HepG2 (cell line): Measurements from ENCODE around the gene H1-8. TPM values are rescaled to one million over a fixed set of nuclear protein-coding genes. Genes with fewer than 3 reads are reported as not detected.
A peak's percentile ranks its signal among the peaks of the same experiment; 100 is the strongest.

Source experiments
- ATAC-seq: fragments of 200-7000 bp; cut with Tn5 transposase; 3 replicates; pipeline ENCODE4 v1.9.1; 2020; ENCODE audit warnings: mild to moderate bottlenecking, moderate library complexity
- BruUV-seq: library from RNA; stranded (reverse); fragments of 400-500 nt; replicated peaks from 2 replicates; lab custom pipeline; 2021; lab: Mats Ljungman, UMichigan
- CTCF ChIA-PET: fragments of 300-600 bp; formaldehyde crosslinking; extraction: SDS; loops from one replicate; lab custom pipeline; 2021; ENCODE audit warnings: low total read pairs, inconsistent platforms, low intra/inter-chr PET ratio; lab: Yijun Ruan, JAX
- POLR2A ChIA-PET: fragments of 350-600 bp; sonication (Branson Sonifier 250); formaldehyde crosslinking; loops from one replicate; lab custom pipeline; 2020; ENCODE audit warnings: antibody characterized with exemption, inconsistent platforms; lab: Yijun Ruan, JAX
- DNase-seq: peaks from one replicate; pipeline ENCODE4 v3.0.0-alpha.2; 2015; ENCODE audit warnings: low spot score
- FAIRE-seq: peaks from 3 replicates; lab custom pipeline; 2011; peaks lifted over from hg19 to GRCh38; lab: Jason Lieb, UNC
- H2AFZ ChIP-seq: one replicate; pipeline ENCODE4 v1.6.1; 2011; ENCODE audit warnings: low read length, inconsistent platforms
- H3K27ac ChIP-seq: fragments of 300-600 bp; 3 replicates; pipeline ENCODE4 v1.8.0; 2011; ENCODE audit warnings: mixed run types, mild to moderate bottlenecking, mixed read lengths, low read length, inconsistent platforms; ENCODE audit not compliant: insufficient read depth; ENCODE audit errors: extremely low read length
- H3K27me3 ChIP-seq, 2 experiments: fragments of 200-600 bp in 1 of 2; 2 replicates in 1 of 2; 3 replicates in 1 of 2; pipeline versions ENCODE4 v1.6.0 to v1.8.0; 2011; ENCODE audit warnings: low read length in 2 of 2, mild to moderate bottlenecking in 2 of 2, moderate library complexity in 2 of 2, inconsistent platforms in 1 of 2; ENCODE audit not compliant: insufficient read depth in 2 of 2, control insufficient read depth in 1 of 2
- H3K36me3 ChIP-seq, 2 experiments: fragments of 200-600 bp in 1 of 2; replicated peaks in 1 of 2; 2 replicates in 1 of 2; 3 replicates in 1 of 2; pipeline versions ENCODE4 v1.5.1 to v1.8.0; 2011; ENCODE audit warnings: low read length in 2 of 2, inconsistent platforms in 1 of 2; ENCODE audit not compliant: insufficient read depth in 2 of 2, control insufficient read depth in 1 of 2
- H3K4me1 ChIP-seq: 2 replicates; pipeline ENCODE4 v1.5.1; 2012; ENCODE audit warnings: low read length, inconsistent platforms; ENCODE audit not compliant: insufficient read depth
- H3K4me2 ChIP-seq: 2 replicates; pipeline ENCODE4 v1.6.0; 2011; ENCODE audit warnings: low read depth, low read length, inconsistent platforms
- H3K4me3 ChIP-seq, 3 experiments: fragments of 200-600 bp in 1 of 3; sonication (generic), shearing (Covaris generic) in 1 of 3; replicated peaks in 1 of 3; 2 replicates each; pipeline ENCODE4 v1.5.1; 2011 to 2016; ENCODE audit warnings: low read length in 3 of 3, inconsistent platforms in 2 of 3, low read depth in 2 of 3, mild to moderate bottlenecking in 2 of 3, control low read depth in 1 of 3, mixed read lengths in 1 of 3; ENCODE audit not compliant: insufficient read depth in 1 of 3
- H3K79me2 ChIP-seq: one replicate; pipeline ENCODE4 v1.6.1; 2011; ENCODE audit warnings: low read length, inconsistent platforms; ENCODE audit not compliant: insufficient read depth
- H3K9ac ChIP-seq: 2 replicates; pipeline ENCODE4 v1.6.0; 2011; ENCODE audit warnings: mild to moderate bottlenecking, low read depth, low read length, inconsistent platforms; ENCODE audit not compliant: insufficient read depth
- H3K9me3 ChIP-seq: 2 replicates; pipeline ENCODE4 v1.5.1; 2012; ENCODE audit warnings: mild to moderate bottlenecking, low read length
- H4K20me1 ChIP-seq: 2 replicates; pipeline ENCODE4 v1.6.0; 2011; ENCODE audit warnings: inconsistent platforms, mild to moderate bottlenecking, low read length, moderate library complexity; ENCODE audit not compliant: insufficient read depth
- SAP130 ChIP-seq: IDR thresholded peaks from 2 replicates; pipeline ENCODE4 v1.6.1; 2016; ENCODE audit warnings: low read depth
- SCMH1 ChIP-seq: sonication (generic); formaldehyde crosslinking; IDR thresholded peaks from 2 replicates; pipeline ENCODE4 v1.9.0; 2021; ENCODE audit warnings: missing genetic modification reagents, mild to moderate bottlenecking, borderline replicate concordance
- ZMYM2 ChIP-seq: sonication (generic); formaldehyde crosslinking; IDR thresholded peaks from 2 replicates; pipeline ENCODE4 v1.8.0; 2022; ENCODE audit warnings: mild to moderate bottlenecking, missing genetic modification reagents
- ZNF143 ChIP-seq: sonication (generic); formaldehyde crosslinking; IDR thresholded peaks from 2 replicates; pipeline ENCODE4 v1.4.0; 2020; ENCODE audit warnings: missing genetic modification reagents
- ZNF234 ChIP-seq: sonication (generic); formaldehyde crosslinking; conservative IDR thresholded peaks from 2 replicates; pipeline ENCODE4 v1.5.1; 2020; ENCODE audit warnings: mild to moderate bottlenecking, missing genetic modification reagents
- ZNF44 ChIP-seq: sonication (generic); formaldehyde crosslinking; IDR thresholded peaks from 2 replicates; pipeline ENCODE4 v1.5.1; 2020; ENCODE audit warnings: mild to moderate bottlenecking, missing genetic modification reagents
- ZNF768 ChIP-seq: sonication (generic); formaldehyde crosslinking; IDR thresholded peaks from 2 replicates; pipeline ENCODE4 v1.4.0; 2020; ENCODE audit warnings: missing genetic modification reagents
- WGBS: methylation state at CpG from one replicate; pipeline ENCODE4 v1.1.6; 2017; ENCODE audit warnings: low lambda C conversion rate; 5-methylcytosine and 5-hydroxymethylcytosine counted together
- in situ Hi-C: cut with HindIII; loops from 2 replicates; pipeline ENCODE4 v1.10.0; 2017; ENCODE audit warnings: low pct_unique_long_range_greater_than_20kb; ENCODE audit not compliant: extremely low pct_ligation_motif_present
- intact Hi-C: fragments of 100-400 bp; cut with micrococcal nuclease; formaldehyde crosslinking; loops from one replicate; pipeline ENCODE4 v1.10.0; 2022; ENCODE audit not compliant: unreplicated experiment
- polyA plus RNA-seq, 8 experiments: library from polyadenylated mRNA; depleted of rRNA in 3 of 8; stranded (reverse) in 7 of 8; unstranded in 1 of 8; fragments of >200 nt; fragmentation: Illumina TruSeq in 4 of 8; extraction: Trizol in 4 of 8; gene quantifications; 2 replicates each; pipeline versions ENCODE4 v1.2.1 to v1.2.3, GENCODE V29; 2011 to 2016; ENCODE audit warnings: low read depth in 4 of 8, missing spikeins in 1 of 8, mixed read lengths in 1 of 8; ENCODE audit not compliant: insufficient read depth in 1 of 8
- total RNA-seq, 5 experiments: library from RNA; depleted of rRNA; stranded (reverse); fragments of >200 nt; fragmentation: Illumina TruSeq; extraction: Trizol; gene quantifications; 2 replicates each; pipeline ENCODE4 v1.2.3, GENCODE V29; 2016; ENCODE audit warnings: low read depth in 1 of 5

H1-8 gene
- total and polyA plus RNA-seq, 2 of the 13 experiments (the other 11 are each of a cell fraction or from before 2014, with no cell fraction given), result 0.08 TPM; not detected in 1

- no TSS peak for BruUV-seq
- H3K9ac ChIP-seq, result no peak overlapping the region
- no peaks in the 10 kb centered on the region for H3K36me3 ChIP-seq
- no peak for FAIRE-seq
- peaks cover 48% of the 10 kb centered on the region for H3K4me1 ChIP-seq
- H3K27me3 ChIP-seq, result peaks cover 0 to 8% of the 10 kb centered on the region in 2 experiments; a peak in 1 of 5 replicates
- TF ChIP-seq SCMH1 (CRISPR knock-in tag) (no peak), ZNF44 (CRISPR knock-in tag) (no peak), ZNF234 (CRISPR knock-in tag) (no peak), ZNF143 (CRISPR knock-in tag) (no peak)
- ATAC-seq, result no peak
- no peak overlapping the region for H3K27ac ChIP-seq
- H3K79me2 ChIP-seq, result no peaks in the 10 kb centered on the region
- H2AFZ ChIP-seq, result no peak overlapping the region
- 64% methylated on average over 11 of the region's 11 CpGs for WGBS
- no peak overlapping the region for H3K4me2 ChIP-seq
- no peaks in the 10 kb centered on the region for H4K20me1 ChIP-seq
- ChIA-PET POLR2A (no interaction called here), CTCF (no interaction called here)
- in situ Hi-C loops, result no loop called here
- H3K4me3 ChIP-seq, result no peak overlapping the region
- no peaks in the 10 kb centered on the region for H3K9me3 ChIP-seq
- intact Hi-C loops, result no loop called here
- DNase-seq, result no peak
Observed at GRCh38 chr3:129540776-129541516, 2.0 kb upstream of the H1-8 start.

GRCh38 chr3:129542747-129543146, 228 bp upstream of the H1-8 start:
- no peaks in the 10 kb centered on the region for H4K20me1 ChIP-seq
- H3K4me2 ChIP-seq, result no peak overlapping the region
- peaks cover 0 to 8% of the 10 kb centered on the region in 2 experiments; a peak in 1 of 5 replicates for H3K27me3 ChIP-seq
- ATAC-seq (no peak), DNase-seq (no peak), FAIRE-seq (no peak)
- CTCF ChIA-PET, result no interaction called here
- no peak overlapping the region for H3K4me3 ChIP-seq
- WGBS, result 80% methylated on average over 1 of the region's 5 CpGs
- H3K4me1 ChIP-seq, result peaks cover 47% of the 10 kb centered on the region
- H2AFZ ChIP-seq, result no peak overlapping the region
- no peak overlapping the region for H3K9ac ChIP-seq
- H3K36me3 ChIP-seq, result no peaks in the 10 kb centered on the region
- no peak overlapping the region for H3K27ac ChIP-seq
- no peaks in the 10 kb centered on the region for H3K79me2 ChIP-seq
- no peaks in the 10 kb centered on the region for H3K9me3 ChIP-seq
- intact Hi-C loops (no loop called here), in situ Hi-C loops (no loop called here)
- no peak for TF ChIP-seq SAP130 (CRISPR knock-in tag)
- peak; percentile 54; the same call in 1 of the 2 replicates for TF ChIP-seq ZNF768 (CRISPR knock-in tag)
- no peak for TF ChIP-seq ZMYM2
- POLR2A ChIA-PET, result interaction anchor here (1.5 kb wide), 1 partner anchor 8 kb away, joined by 8 read pairs; no protein-coding TSS in a partner anchor
- no TSS peak for BruUV-seq
